ENCODE measurements around the gene CTSF. TPM values are rescaled to one million over a fixed set of nuclear protein-coding genes. Genes with fewer than 3 reads are reported as not detected.

CTSF gene
- total and polyA plus RNA-seq, 2 of the 8 experiments (the other 6 are each of a cell fraction or from before 2014, with no cell fraction given): 0.58 to 2.3 TPM

GRCh38 chr11:66559866-66560676 lies 8.3 kb downstream of the CTSF start (continued):
- TF ChIP-seq GABPA (IDR thresholded peaks at IDR 0.05; ENCODE audit: borderline replicate concordance, insufficient read depth, low read length) (no peak), RBBP5 (IDR thresholded peaks at IDR 0.05; ENCODE audit: borderline replicate concordance, low read depth, low read length) (no peak)

Data from H1 (cell line).